ENCODE measurements around the gene PLOD1.
"Not testable (repeated sequence)": the region's sequence is repeated elsewhere in the genome, so short reads cannot be mapped to it uniquely, and the experiment has no call there.

Gene PLOD1

GRCh38 chr1:11934302-11935056 is at the start of gene PLOD1:
Gene PLOD1 (plus strand): TSS chr1:11934717. CDS start chr1:11934780, 63 bp downstream.
- DNase-seq (ENCODE audit: low read depth): peak; percentile 92

- DNase-seq (ENCODE audit: low read depth): no peak
Observed at GRCh38 chr1:11885916-11886315, 48.6 kb upstream of the PLOD1 start.

GRCh38 chr1:11886986-11887665 is 47.4 kb upstream of the PLOD1 start:
- DNase-seq (ENCODE audit: low read depth): no peak

GRCh38 chr1:11887666-11888007 is 46.9 kb upstream of the PLOD1 start:
- no peak for DNase-seq (ENCODE audit: low read depth)

GRCh38 chr1:11888206-11888876 is 46.2 kb upstream of the PLOD1 start:
- no peak for DNase-seq (ENCODE audit: low read depth)

- no peak for DNase-seq (ENCODE audit: low read depth)
Observed at GRCh38 chr1:11888877-11889208, 45.7 kb upstream of the PLOD1 start.

GRCh38 chr1:11891433-11892186 is 42.9 kb upstream of the PLOD1 start:
- DNase-seq (ENCODE audit: low read depth): no peak

GRCh38 chr1:11893907-11894251 is 40.6 kb upstream of the PLOD1 start:
- DNase-seq (ENCODE audit: low read depth): peak; percentile 47

GRCh38 chr1:11894501-11894900 is 40.0 kb upstream of the PLOD1 start:
- not testable (repeated sequence) for DNase-seq (ENCODE audit: low read depth)

GRCh38 chr1:11898086-11898785 is 36.3 kb upstream of the PLOD1 start:
- no peak for DNase-seq (ENCODE audit: low read depth)

GRCh38 chr1:11898831-11899467 is 35.6 kb upstream of the PLOD1 start:
- peak; percentile 17 for DNase-seq (ENCODE audit: low read depth)

GRCh38 chr1:11901446-11901845 is 33.1 kb upstream of the PLOD1 start:
- DNase-seq (ENCODE audit: low read depth): not testable (repeated sequence)

- no peak for DNase-seq (ENCODE audit: low read depth)
Observed at GRCh38 chr1:11903210-11903609, 31.3 kb upstream of the PLOD1 start.

- DNase-seq (ENCODE audit: low read depth): peak; percentile 48
Observed at GRCh38 chr1:11904156-11904555, 30.4 kb upstream of the PLOD1 start.

GRCh38 chr1:11904978-11905377 is 29.5 kb upstream of the PLOD1 start:
- DNase-seq (ENCODE audit: low read depth): no peak

- DNase-seq (ENCODE audit: low read depth): no peak
Observed at GRCh38 chr1:11906870-11907269, 27.6 kb upstream of the PLOD1 start.

GRCh38 chr1:11907275-11908094 is 27.0 kb upstream of the PLOD1 start:
- peak; percentile 95 for DNase-seq (ENCODE audit: low read depth)

- peak; percentile 99 for DNase-seq (ENCODE audit: low read depth)
Observed at GRCh38 chr1:11908095-11908675, 26.3 kb upstream of the PLOD1 start.

GRCh38 chr1:11910914-11911228 is 23.6 kb upstream of the PLOD1 start:
- DNase-seq (ENCODE audit: low read depth): not testable (repeated sequence)

GRCh38 chr1:11912000-11912399 is 22.5 kb upstream of the PLOD1 start:
- DNase-seq (ENCODE audit: low read depth): no peak

Data from EH (cell line).